ENCODE data around the gene PTPN22. TPM values are rescaled to one million over a fixed set of nuclear protein-coding genes. Genes with fewer than 3 reads are reported as not detected.
A peak's percentile ranks its signal among the peaks of the same experiment; 100 is the strongest.

The PTPN22 gene
- total and polyA plus RNA-seq, 9 donors = 0.24 to 4.2 (median 1.6) TPM

- 70 to 80% (median 70%) methylated on average over 2 of the region's 2 CpGs for WGBS, 3 donors
Observed at GRCh38 chr1:113846391-113847035, 25.0 kb downstream of the PTPN22 start.

DNA sequence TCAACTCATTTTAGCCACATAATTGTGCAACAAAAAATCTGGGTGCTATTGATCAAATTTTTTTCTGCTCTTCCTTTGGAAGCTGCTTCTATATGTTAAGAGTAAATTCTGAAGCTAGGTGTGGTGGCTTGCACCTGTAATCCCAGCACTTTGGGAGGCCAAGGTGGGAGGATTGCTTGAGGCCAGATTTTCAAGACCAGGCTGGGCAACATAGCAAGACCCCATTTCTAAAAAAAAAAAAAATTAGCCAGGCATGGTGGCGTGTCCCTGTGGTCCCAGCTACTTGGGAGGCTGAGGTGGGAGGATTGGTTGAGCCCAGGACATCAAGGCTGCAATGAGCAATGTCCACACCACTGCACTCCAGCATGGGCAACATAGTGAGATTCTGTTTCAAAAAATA is 35.0 kb downstream of the PTPN22 start:
- Histone ChIP-seq H3K4me1 (ENCODE audit: insufficient read depth) (no peaks in the 10 kb centered on the region), H3K4me3 (no peak overlapping the region), H3K27ac (no peak overlapping the region), H3K9me3 (no peaks in the 10 kb centered on the region), H3K36me3 (no peaks in the 10 kb centered on the region), H3K27me3 (no peaks in the 10 kb centered on the region)
- no peak for DNase-seq
- intact Hi-C loops (cut with DNase I) = loop anchor here in 3 of 4 donors (5.0 to 10.0 kb wide), 3 partner anchors 138 to 448 kb away; partner anchors contain the start of gene OLFML3 (in 1 of the 3)
- TF ChIP-seq, protein P1, sequence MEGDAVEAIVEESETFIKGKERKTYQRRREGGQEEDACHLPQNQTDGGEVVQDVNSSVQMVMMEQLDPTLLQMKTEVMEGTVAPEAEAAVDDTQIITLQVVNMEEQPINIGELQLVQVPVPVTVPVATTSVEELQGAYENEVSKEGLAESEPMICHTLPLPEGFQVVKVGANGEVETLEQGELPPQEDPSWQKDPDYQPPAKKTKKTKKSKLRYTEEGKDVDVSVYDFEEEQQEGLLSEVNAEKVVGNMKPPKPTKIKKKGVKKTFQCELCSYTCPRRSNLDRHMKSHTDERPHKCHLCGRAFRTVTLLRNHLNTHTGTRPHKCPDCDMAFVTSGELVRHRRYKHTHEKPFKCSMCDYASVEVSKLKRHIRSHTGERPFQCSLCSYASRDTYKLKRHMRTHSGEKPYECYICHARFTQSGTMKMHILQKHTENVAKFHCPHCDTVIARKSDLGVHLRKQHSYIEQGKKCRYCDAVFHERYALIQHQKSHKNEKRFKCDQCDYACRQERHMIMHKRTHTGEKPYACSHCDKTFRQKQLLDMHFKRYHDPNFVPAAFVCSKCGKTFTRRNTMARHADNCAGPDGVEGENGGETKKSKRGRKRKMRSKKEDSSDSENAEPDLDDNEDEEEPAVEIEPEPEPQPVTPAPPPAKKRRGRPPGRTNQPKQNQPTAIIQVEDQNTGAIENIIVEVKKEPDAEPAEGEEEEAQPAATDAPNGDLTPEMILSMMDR (IDR thresholded peaks at IDR 0.05) = no peak
- TF ChIP-seq POLR2A (IDR thresholded peaks at IDR 0.05) = no peak
- no peak for TF ChIP-seq EP300 (IDR thresholded peaks at IDR 0.05)
- WGBS, 3 donors = 100% methylated on average over 1 of the region's 1 CpG

More at GRCh38 chr1:113846391-113847035, 25.0 kb downstream of the PTPN22 start:
- H3K9me3 ChIP-seq = no peaks in the 10 kb centered on the region
- no peaks in the 10 kb centered on the region for H3K27me3 ChIP-seq
- H3K4me1 ChIP-seq (ENCODE audit: insufficient read depth) = no peaks in the 10 kb centered on the region
- TF ChIP-seq, protein P1 (IDR thresholded peaks at IDR 0.05) = no peak
- TF ChIP-seq EP300 (IDR thresholded peaks at IDR 0.05) (no peak), POLR2A (IDR thresholded peaks at IDR 0.05) (no peak)
- intact Hi-C loops (cut with DNase I) = loop anchor here in 1 of 4 donors (10.0 kb wide), 1 partner anchor 48 kb away; no protein-coding TSS in a partner anchor
- no peak for DNase-seq
- no peaks in the 10 kb centered on the region for H3K36me3 ChIP-seq
- no peak overlapping the region for H3K27ac ChIP-seq
- no peak overlapping the region for H3K4me3 ChIP-seq

GRCh38 chr1:113835686-113836290 is 35.7 kb downstream of the PTPN22 start:
- no peak overlapping the region for H3K4me3 ChIP-seq
- TF ChIP-seq, protein P1 (IDR thresholded peaks at IDR 0.05) = peak; percentile 32 to 61 (median 43)
- no peak for TF ChIP-seq EP300 (IDR thresholded peaks at IDR 0.05)
- intact Hi-C loops (cut with DNase I) = loop anchor here in 3 of 4 donors (5.0 to 10.0 kb wide), 3 partner anchors 139 to 449 kb away; partner anchors contain the start of gene OLFML3 (in 1 of the 3)

GRCh38 chr1:113834716-113835115 is 36.8 kb downstream of the PTPN22 start:
- H3K27ac ChIP-seq = no peak overlapping the region
- H3K9me3 ChIP-seq = no peaks in the 10 kb centered on the region
- intact Hi-C loops (cut with DNase I) = loop anchor here in 3 of 4 donors (5.0 to 10.0 kb wide), 3 partner anchors 140 to 450 kb away; partner anchors contain the start of gene OLFML3 (in 1 of the 3)
- DNase-seq = no peak
- H3K27me3 ChIP-seq = no peaks in the 10 kb centered on the region
- H3K36me3 ChIP-seq = no peaks in the 10 kb centered on the region
- 79 to 87% (median 82%) methylated on average over 2 of the region's 2 CpGs for WGBS, 3 donors
- TF ChIP-seq EP300 (IDR thresholded peaks at IDR 0.05) (no peak), POLR2A (IDR thresholded peaks at IDR 0.05) (no peak)
- TF ChIP-seq, protein P1 (IDR thresholded peaks at IDR 0.05) = no peak
- no peaks in the 10 kb centered on the region for H3K4me1 ChIP-seq (ENCODE audit: insufficient read depth)
- H3K4me3 ChIP-seq = no peak overlapping the region

More at GRCh38 chr1:113835686-113836290, 35.7 kb downstream of the PTPN22 start:
- no peaks in the 10 kb centered on the region for H3K27me3 ChIP-seq
- H3K4me1 ChIP-seq (ENCODE audit: insufficient read depth) = no peaks in the 10 kb centered on the region
- 9 to 14% (median 10%) methylated on average over 4 of the region's 4 CpGs for WGBS, 3 donors
- H3K27ac ChIP-seq = no peak overlapping the region
- H3K9me3 ChIP-seq = no peaks in the 10 kb centered on the region
- H3K36me3 ChIP-seq = no peaks in the 10 kb centered on the region
- no peak for DNase-seq
